SK-N-MC (cell line): ENCODE results near the gene SLC25A38.

ENCODE experiments used
- EZH2 ChIP-seq: fragments of 200-600 bp; sonication (generic); IDR thresholded peaks from one replicate; pipeline ENCODE4 v1.6.1; 2017; ENCODE audit warnings: antibody characterized with exemption
- POLR2AphosphoS5 ChIP-seq: IDR thresholded peaks from 2 replicates; pipeline ENCODE4 v1.6.1; 2012; ENCODE audit warnings: mild to moderate bottlenecking, low read depth, low read length, borderline replicate concordance

DNA sequence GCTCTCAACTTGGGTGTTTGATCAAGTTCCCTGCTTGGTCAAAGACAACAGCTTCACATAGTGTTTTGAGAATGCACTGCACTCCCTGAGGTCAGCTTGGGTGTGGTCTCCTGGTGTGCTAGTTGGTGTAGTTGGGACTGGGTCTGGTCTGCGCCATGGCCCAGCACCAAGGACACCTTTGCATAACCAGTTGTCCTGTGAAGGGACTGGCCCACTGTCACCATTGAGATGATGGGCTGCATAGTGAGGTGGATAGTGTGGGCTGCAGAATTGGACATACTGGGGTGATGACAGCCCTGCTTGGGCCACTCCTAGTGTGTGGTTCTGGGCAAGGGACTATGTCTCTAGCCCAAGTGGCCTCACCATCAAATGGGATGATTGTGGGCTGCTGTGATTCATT is 32.8 kb downstream of the SLC25A38 start:
- TF ChIP-seq EZH2 (no peak), POLR2AphosphoS5 (peak; percentile 8; the same call in 1 of the 2 replicates)
